Vagina (tissue), 2 donors: ENCODE data around the gene SLC6A8. TPM values are rescaled to one million over a fixed set of nuclear protein-coding genes. Genes with fewer than 3 reads are reported as not detected.

Experiments
- DNase-seq, 2 donors: peaks; one replicate each; pipeline ENCODE4 v3.0.0-alpha.2; 2017; ENCODE audit errors: extremely low spot score in 2 of 2
- H3K27ac ChIP-seq: fragments of 200-600 bp; sonication (generic); one replicate; pipeline ENCODE4 v1.5.1; 2019
- H3K27me3 ChIP-seq: fragments of 200-600 bp; sonication (generic); one replicate; pipeline ENCODE4 v1.5.1; 2019
- H3K36me3 ChIP-seq, 2 donors: fragments of 200-600 bp; sonication (generic); one replicate each; pipeline ENCODE4 v1.5.1; 2017 to 2019
- H3K4me1 ChIP-seq: fragments of 200-600 bp; sonication (generic); one replicate; pipeline ENCODE4 v1.5.1; 2019
- H3K4me3 ChIP-seq, 2 donors: fragments of 200-600 bp; sonication (generic); 1 replicate in 1 of 2; 2 replicates in 1 of 2; pipeline ENCODE4 v1.5.1; 2016 to 2019
- H3K9me3 ChIP-seq: fragments of 200-600 bp; sonication (generic); one replicate; pipeline ENCODE4 v1.5.1; 2019
- CTCF ChIP-seq, 3 experiments: fragments of 450-650 bp in 2 of 3; fragments of 200-600 bp in 1 of 3; sonication (generic) in 1 of 3; IDR thresholded peaks; one replicate each; pipeline ENCODE4 v1.5.1; 2017 to 2019; ENCODE audit warnings: antibody characterized with exemption in 3 of 3, mild to moderate bottlenecking in 2 of 3, moderate library complexity in 2 of 3
- POLR2A ChIP-seq, 2 donors: fragments of 450-650 bp; IDR thresholded peaks; one replicate each; pipeline ENCODE4 v1.6.1; 2017; ENCODE audit warnings: antibody characterized with exemption in 2 of 2, mild to moderate bottlenecking in 2 of 2, moderate library complexity in 2 of 2
- POLR2AphosphoS5 ChIP-seq, 2 donors: sonication (generic); formaldehyde crosslinking; IDR thresholded peaks; one replicate each; pipeline ENCODE4 v1.9.0; 2017; ENCODE audit warnings: antibody characterized with exemption in 2 of 2, mild to moderate bottlenecking in 2 of 2, low read depth in 1 of 2; ENCODE audit not compliant: insufficient read depth in 1 of 2
- intact Hi-C: fragments of 100-400 bp; cut with DNase I; formaldehyde crosslinking; loops from one replicate; pipeline ENCODE4 v1.15.1; 2023
- total RNA-seq: library from RNA; depleted of rRNA; stranded (reverse); fragments of >200 nt; gene quantifications from one replicate; pipeline ENCODE4 v1.2.3, GENCODE V29; 2016

The SLC6A8 gene
- total RNA-seq, 1 donor from 2014 or later: 29.2 TPM

- Histone ChIP-seq H3K27ac (no peak overlapping the region), H3K27me3 (no peaks in the 10 kb centered on the region)
- intact Hi-C loops: no loop called here
Measured at GRCh38 chrX:153686711-153687110, 1.0 kb upstream of the SLC6A8 start.

GRCh38 chrX:153688071-153688470, 345 bp downstream of the SLC6A8 start:
- TF ChIP-seq CTCF (IDR thresholded peaks at IDR 0.05) (no peak), POLR2A (IDR thresholded peaks at IDR 0.05) (no peak), POLR2AphosphoS5 (IDR thresholded peaks at IDR 0.05; ENCODE audit: insufficient read depth in 1 of 2, low read depth in 1 of 2) (no peak)
- Histone ChIP-seq H3K27ac (no peak overlapping the region), H3K4me3 (no peak overlapping the region), H3K27me3 (no peaks in the 10 kb centered on the region), H3K9me3 (no peaks in the 10 kb centered on the region), H3K36me3 (no peaks in the 10 kb centered on the region), H3K4me1 (peaks cover 15% of the 10 kb centered on the region)
- intact Hi-C loops: no loop called here
- no peak for DNase-seq

More at GRCh38 chrX:153686711-153687110, 1.0 kb upstream of the SLC6A8 start:
- no peaks in the 10 kb centered on the region for H3K9me3 ChIP-seq
- H3K36me3 ChIP-seq: no peaks in the 10 kb centered on the region
- no peak for TF ChIP-seq POLR2A (IDR thresholded peaks at IDR 0.05)
- no peak for TF ChIP-seq CTCF (IDR thresholded peaks at IDR 0.05)
- TF ChIP-seq POLR2AphosphoS5 (IDR thresholded peaks at IDR 0.05; ENCODE audit: insufficient read depth in 1 of 2, low read depth in 1 of 2): no peak
- H3K4me1 ChIP-seq: peaks cover 15% of the 10 kb centered on the region
- H3K4me3 ChIP-seq: no peak overlapping the region
- DNase-seq: no peak

- no peak for DNase-seq
- H3K4me3 ChIP-seq: peak overlapping the region; percentile 39 to 46
- intact Hi-C loops: no loop called here
- peak overlapping the region; percentile 39 for H3K27ac ChIP-seq
- H3K4me1 ChIP-seq: peaks cover 15% of the 10 kb centered on the region
- no peaks in the 10 kb centered on the region for H3K27me3 ChIP-seq
- no peaks in the 10 kb centered on the region for H3K9me3 ChIP-seq
- no peak for TF ChIP-seq POLR2A (IDR thresholded peaks at IDR 0.05)
- no peak for TF ChIP-seq POLR2AphosphoS5 (IDR thresholded peaks at IDR 0.05; ENCODE audit: insufficient read depth in 1 of 2, low read depth in 1 of 2)
- TF ChIP-seq CTCF (IDR thresholded peaks at IDR 0.05): no peak
- H3K36me3 ChIP-seq: no peaks in the 10 kb centered on the region
Measured at GRCh38 chrX:153688506-153688905, 780 bp downstream of the SLC6A8 start.

GRCh38 chrX:153688911-153689590, 1.3 kb downstream of the SLC6A8 start:
- H3K4me1 ChIP-seq: peaks cover 15% of the 10 kb centered on the region

More at GRCh38 chrX:153688911-153689590, 1.3 kb downstream of the SLC6A8 start:
- DNase-seq: no peak
- peak overlapping the region; percentile 39 for H3K27ac ChIP-seq
- no peaks in the 10 kb centered on the region for H3K27me3 ChIP-seq
- intact Hi-C loops: no loop called here
- H3K9me3 ChIP-seq: no peaks in the 10 kb centered on the region
- no peak for TF ChIP-seq POLR2A (IDR thresholded peaks at IDR 0.05)
- TF ChIP-seq POLR2AphosphoS5 (IDR thresholded peaks at IDR 0.05; ENCODE audit: insufficient read depth in 1 of 2, low read depth in 1 of 2): no peak
- no peak for TF ChIP-seq CTCF (IDR thresholded peaks at IDR 0.05)
- no peaks in the 10 kb centered on the region for H3K36me3 ChIP-seq
- H3K4me3 ChIP-seq: peak overlapping the region; percentile 39 to 46
